Measurements from ENCODE around the gene CELF5. TPM values are rescaled to one million over a fixed set of nuclear protein-coding genes. Genes with fewer than 3 reads are reported as not detected.

CELF5 gene
- total RNA-seq = 0.09 and 0.41 TPM in 2 replicates

GRCh38 chr19:3224346-3225168 lies at the start of gene CELF5:
Gene CELF5, plus strand, starts transcription at chr19:3224661. Its CDS starts 79 bp downstream, at chr19:3224740.
- intact Hi-C loops (cut with micrococcal nuclease) = no loop called here

DNA sequence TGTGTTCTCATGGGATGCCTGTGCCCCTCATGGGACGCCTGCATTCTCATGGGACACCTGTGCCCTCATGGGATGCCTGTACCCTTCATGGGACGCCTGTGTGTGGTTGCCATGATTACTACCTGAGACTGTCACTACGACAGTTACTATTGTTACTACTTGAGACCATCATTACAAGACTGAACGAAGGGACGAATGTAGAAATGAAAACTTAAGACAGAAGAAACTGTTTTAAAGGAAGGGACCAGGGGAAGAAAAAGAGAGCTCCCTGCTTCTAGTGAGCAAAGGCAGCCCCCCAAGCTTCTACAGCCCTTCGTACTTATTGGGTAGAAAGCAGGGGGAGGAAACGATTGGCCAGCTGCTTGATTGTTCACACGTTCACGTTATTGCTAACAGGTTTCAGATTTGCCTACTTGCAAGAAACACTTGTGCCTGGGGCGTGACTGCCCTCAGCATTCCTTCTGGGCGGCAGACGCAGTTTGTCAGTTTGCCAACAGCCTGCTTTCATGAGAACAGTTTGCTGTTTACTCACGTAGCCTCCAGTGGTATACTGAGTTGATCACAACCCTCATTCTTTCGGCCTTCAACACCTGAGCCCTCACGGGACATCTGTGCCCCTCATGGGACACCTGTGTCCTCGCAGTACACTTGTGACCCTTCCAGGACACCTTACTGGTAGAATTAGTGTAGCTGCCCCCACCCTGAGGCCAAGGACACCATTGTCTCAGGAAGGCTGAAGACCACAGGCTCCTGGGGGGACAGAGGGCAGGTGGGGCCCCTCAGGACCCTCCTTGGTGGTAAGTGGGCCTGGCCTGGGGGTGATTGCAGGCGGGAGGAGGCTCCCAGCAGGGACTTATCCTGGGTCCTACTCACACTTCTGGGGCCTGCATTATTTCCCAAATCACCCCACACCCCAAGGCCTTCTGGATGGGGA lies 48.4 kb upstream of the CELF5 start:
- intact Hi-C loops (cut with micrococcal nuclease) = loop anchor here (5.0 kb wide), 1 partner anchor 39 kb away; the partner anchor contains the start of gene GNA15

- intact Hi-C loops (cut with micrococcal nuclease) = loop anchor here (5.0 kb wide), 1 partner anchor 40 kb away; the partner anchor contains the start of gene GNA15
Observed at GRCh38 chr19:3176715-3177501, 47.6 kb upstream of the CELF5 start.

DNA sequence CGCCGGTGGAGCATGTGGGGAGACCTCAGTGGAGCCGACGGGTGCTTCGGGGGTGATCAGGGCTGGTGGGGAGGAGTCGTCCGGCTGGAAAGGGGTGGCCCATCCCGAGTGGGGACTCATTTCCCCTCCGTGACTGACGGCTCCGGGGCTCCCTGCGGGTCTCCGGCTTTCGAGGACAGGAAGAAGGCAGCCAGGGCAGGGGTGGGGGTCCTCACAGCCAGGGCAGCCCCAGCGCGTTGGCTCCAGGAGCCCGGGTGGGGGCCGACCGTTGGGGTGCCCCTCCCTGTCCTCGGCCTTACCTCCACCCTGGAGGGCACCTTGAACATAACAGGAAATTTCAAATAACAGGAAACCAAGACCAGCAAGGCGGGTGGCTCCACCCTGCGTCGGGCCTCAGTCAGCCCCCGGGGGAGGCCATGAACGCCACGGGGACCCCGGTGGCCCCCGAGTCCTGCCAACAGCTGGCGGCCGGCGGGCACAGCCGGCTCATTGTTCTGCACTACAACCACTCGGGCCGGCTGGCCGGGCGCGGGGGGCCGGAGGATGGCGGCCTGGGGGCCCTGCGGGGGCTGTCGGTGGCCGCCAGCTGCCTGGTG lies 46.0 kb upstream of the CELF5 start, which contains the start of gene S1PR4:
Gene S1PR4 (plus strand): TSS at position 393 of the 596 bp plus-strand sequence. CDS start 24 bp downstream, at position 417.
- intact Hi-C loops (cut with micrococcal nuclease) = loop anchor here (2.0 to 5.0 kb wide), 2 partner anchors 24 to 41 kb away; partner anchors contain the start of gene GNA15

GRCh38 chr19:3178973-3179738 lies 45.3 kb upstream of the CELF5 start:
- intact Hi-C loops (cut with micrococcal nuclease) = loop anchor here (2.0 to 5.0 kb wide), 2 partner anchors 24 to 42 kb away; partner anchors contain the start of gene GNA15

GRCh38 chr19:3179739-3180293 lies 44.6 kb upstream of the CELF5 start:
- intact Hi-C loops (cut with micrococcal nuclease) = loop anchor here (2.0 to 5.0 kb wide), 2 partner anchors 25 to 43 kb away; partner anchors contain the start of gene GNA15

DNA sequence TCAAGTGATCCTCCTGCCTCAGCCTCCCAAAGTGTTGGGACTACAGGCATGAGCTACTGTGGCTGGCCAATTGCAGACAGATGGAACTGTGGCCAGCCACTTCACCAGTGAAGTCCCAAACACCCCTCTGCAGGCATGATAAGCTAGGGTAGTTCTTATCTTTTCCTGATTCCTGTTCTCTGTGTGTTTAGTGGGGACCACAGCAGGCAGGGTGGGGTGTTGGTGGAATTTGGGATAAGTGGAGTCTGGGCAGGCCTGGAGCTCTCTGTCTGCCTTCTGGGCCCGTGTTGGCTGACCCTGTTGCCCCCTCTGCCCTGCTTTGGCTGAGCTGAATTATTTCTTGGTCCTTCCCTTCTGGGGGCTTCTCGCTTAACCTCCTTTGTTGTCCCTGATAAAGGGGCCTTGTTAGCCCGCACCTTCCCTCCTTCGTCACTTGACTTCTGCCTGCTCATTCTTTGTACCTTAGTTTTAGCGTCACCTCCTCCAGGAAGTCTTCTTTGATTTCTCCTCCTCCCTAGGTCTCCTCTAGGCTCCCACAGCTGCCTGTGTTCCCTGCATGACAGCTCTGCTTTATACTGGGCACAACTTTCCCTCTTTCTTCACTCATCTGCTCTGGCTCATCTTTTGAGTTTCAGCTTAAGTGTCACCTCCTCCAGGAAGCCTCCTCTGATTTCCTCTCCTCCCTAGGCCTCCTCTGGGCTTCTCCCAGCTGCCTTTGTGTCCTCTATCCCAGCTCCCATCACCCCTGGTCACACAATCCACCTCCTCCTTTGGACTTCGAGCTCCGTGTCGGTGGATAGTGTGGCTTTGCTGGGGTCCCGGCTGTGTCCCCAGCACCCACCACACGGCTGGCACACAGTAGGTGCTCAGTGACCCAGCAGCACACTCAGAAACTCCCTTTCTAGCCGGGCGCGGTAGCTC lies 40.5 kb upstream of the CELF5 start:
- intact Hi-C loops (cut with micrococcal nuclease) = loop anchor here (2.0 kb wide), 2 partner anchors 123 to 401 kb away; partner anchors contain the start of gene SGTA

- intact Hi-C loops (cut with micrococcal nuclease) = loop anchor here (1.0 to 5.0 kb wide), 5 partner anchors 124 to 402 kb away; partner anchors contain the start of gene SGTA
Observed at GRCh38 chr19:3184847-3185460, 39.5 kb upstream of the CELF5 start.

- intact Hi-C loops (cut with micrococcal nuclease) = loop anchor here (1.0 to 5.0 kb wide), 5 partner anchors 125 to 403 kb away; partner anchors contain the start of gene SGTA
Observed at GRCh38 chr19:3185461-3186159, 38.9 kb upstream of the CELF5 start, which contains the start of gene NCLN. Gene NCLN, plus strand, starts transcription at chr19:3185930. Its CDS starts 101 bp downstream, at chr19:3186031.

GRCh38 chr19:3186160-3186688 lies 38.2 kb upstream of the CELF5 start:
- intact Hi-C loops (cut with micrococcal nuclease) = loop anchor here (5.0 kb wide), 1 partner anchor 234 kb away; no protein-coding TSS in a partner anchor

DNA sequence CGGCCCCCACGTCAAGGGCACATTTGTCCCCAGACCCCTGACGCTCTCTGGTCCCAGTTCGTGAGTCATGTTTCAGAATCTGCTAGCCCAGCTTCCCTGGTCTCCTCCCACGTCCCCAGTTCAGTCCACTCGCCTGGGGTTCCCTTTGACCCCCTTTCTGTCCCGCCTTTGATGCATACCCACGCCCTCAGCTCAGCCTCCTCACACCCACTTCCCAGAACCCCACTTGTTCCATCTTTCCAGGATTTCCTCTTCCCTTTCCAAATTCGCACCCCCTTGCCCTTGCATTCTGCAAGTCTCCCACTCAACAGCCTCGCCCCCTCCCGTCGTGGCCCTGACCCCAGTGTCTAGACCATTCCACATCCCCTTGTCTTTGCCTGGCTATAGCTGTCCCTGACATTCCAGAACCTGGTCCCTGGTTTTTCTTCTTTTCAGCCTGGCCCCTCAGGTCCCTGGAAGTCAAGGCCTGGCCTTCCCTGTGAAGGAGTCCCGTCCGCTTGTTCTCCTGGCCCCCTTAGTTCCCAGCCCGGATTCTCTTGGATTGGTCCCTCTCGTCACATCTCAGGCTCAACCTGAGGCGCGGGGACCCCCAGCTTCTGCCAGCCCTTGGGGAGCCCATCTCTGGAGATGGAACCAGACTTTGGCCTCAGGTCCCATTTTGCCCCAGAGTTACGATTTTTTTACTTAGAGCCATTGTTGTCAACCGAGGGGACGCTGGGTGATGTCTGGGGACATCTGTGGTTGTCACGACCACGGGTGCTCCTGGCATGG lies 37.4 kb upstream of the CELF5 start:
- intact Hi-C loops (cut with micrococcal nuclease) = loop anchor here (5.0 kb wide), 1 partner anchor 235 kb away; no protein-coding TSS in a partner anchor

DNA sequence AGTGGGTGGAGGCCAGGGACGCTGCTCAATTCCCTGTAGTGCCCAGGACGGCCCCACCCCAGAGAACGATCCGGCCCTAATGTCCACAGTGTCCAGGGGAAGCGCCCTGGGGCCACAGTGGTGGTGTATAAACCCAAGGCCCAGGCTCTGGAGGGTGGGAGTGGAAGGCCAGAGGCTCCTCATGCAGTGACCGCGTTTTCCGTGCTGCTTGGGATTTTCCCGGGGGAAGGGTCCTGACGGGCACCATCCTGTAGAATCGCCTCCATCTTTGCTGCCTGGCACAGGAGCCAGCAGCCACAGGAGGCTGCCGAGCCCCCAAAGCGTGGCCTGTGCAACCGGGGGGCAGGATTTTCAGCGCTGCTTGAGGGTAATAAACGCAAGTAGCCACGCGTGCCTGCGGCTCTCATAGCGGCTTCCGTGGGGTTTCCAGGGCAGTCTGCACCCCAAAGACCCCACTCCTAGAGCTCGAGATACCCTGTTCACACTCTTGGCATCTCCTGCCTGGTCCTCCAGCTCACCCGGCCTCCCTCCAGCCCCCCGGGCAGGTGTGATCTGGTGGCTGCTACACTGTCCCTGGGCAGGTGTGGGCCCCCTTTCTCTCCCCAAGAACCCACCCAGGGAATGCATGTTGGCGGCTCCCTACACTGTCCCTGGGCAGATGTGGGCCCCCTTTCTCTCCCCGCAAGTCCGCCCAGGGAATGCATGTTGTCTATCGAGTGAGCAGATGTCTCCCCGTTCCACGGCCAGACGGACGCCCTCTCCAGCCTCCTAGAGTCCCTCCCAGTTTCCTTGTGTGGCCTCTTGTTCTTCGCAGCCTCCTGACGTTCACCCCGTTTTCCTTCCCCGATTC lies 36.6 kb upstream of the CELF5 start:
- intact Hi-C loops (cut with micrococcal nuclease) = loop anchor here (5.0 kb wide), 1 partner anchor 236 kb away; no protein-coding TSS in a partner anchor

- intact Hi-C loops (cut with micrococcal nuclease) = loop anchor here (5.0 kb wide), 1 partner anchor 237 kb away; no protein-coding TSS in a partner anchor
Observed at GRCh38 chr19:3188627-3189596, 35.5 kb upstream of the CELF5 start.

Data from T-helper 2 cell treated with Interferon-gamma antibody and Interleukin-4, amounts not matched to agents 100 ng/mL and 5 ng/mL, for 36 hours (primary cell).